ENCODE results near the gene TLX2.

- TF ChIP-seq CTCF (IDR thresholded peaks at IDR 0.05) (no peak), POLR2A (IDR thresholded peaks at IDR 0.05) (no peak), POLR2AphosphoS5 (IDR thresholded peaks at IDR 0.05) (no peak), EP300 (IDR thresholded peaks at IDR 0.05) (no peak)
These were observed 28.7 kb downstream of the TLX2 start for GRCh38 chr2:74542978-74543377.
